Cortex of kidney (tissue), 1 donor: ENCODE results near the gene EIF2AK2.

Source experiments
- DNase-seq: peaks from one replicate; lab custom pipeline; 2025; lab: John Stamatoyannopoulos, UW

Gene EIF2AK2

DNA sequence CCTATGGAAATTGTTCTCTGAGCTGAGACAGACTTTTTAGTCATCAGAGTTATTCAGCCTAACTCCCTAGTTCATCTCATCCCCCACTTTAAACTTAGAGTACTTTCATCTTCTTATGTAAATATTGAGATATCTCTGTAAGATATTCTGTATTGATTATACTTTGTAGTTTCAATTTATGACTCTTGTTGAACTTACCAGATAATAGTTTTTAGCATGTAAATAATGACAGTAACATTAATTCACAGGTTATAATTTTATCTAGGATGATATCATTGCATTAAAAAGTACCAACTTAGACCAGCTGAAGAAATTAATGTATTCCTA, 14.8 kb upstream of the EIF2AK2 start:
- DNase-seq, result no peak

- DNase-seq, result no peak
Measured at GRCh38 chr2:37168217-37168981, 11.6 kb upstream of the EIF2AK2 start.

GRCh38 chr2:37167636-37168180, 10.9 kb upstream of the EIF2AK2 start:
- DNase-seq, result no peak

- DNase-seq, result no peak
Measured at GRCh38 chr2:37164757-37165156, 8.0 kb upstream of the EIF2AK2 start.

DNA sequence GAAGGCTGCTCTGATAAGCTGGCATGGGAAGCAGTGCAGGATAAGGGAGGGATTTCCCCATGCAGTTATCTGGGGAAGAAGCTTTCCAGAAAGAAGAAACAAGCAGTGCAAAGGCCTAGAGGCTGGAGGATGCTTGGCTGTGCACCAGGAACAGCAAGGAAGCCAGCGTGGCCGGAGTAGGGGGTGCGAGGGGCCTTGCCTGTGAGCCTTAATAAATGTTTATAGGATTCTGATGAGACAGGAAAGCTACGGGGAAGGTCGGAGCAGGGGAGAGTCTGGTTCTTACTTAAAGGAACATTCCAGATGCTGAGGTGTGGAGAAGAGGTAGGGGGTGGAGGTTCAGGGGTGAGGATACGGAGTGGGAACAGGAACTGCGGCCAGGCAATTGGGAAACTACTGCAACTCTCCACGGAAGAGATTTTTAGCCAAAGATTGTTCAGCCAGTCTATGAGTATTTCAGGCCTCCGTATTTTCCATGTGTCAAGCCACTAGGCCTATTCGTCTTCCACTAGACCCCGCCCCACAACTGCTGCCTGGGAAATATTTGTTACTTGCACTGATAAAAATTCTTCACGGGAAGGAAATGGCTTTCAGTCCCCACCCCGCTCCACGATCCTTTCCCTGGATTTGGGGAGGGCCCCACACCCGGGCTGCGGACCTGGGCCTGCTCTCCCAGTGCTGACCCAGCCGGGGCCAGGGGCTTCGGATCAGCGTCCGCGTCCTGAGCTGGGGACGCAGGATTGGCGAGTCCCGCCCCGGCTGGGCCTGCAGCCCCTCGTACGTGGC, 516 bp downstream of the EIF2AK2 start:
- DNase-seq, result no peak

GRCh38 chr2:37154785-37155184, 2.0 kb downstream of the EIF2AK2 start:
- no peak for DNase-seq

DNA sequence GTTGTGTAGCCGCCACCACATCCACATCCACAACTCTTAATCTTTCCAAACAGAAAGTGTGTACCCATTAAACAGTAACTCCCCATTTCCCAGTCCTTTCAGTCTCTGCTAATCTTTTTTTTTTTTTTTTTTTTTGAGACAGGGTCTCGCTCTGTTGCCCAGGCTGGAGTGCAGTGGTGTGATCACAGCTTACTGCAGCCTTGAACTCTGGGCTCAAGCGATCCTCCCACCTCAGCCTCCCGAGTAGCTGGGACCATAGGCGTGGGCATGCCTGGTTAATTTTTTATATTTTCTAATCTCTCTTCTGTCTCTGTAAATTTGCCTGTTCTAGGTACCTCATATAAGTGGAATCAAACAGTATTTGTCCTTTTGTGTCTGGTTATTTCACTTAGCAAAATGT, 3.6 kb downstream of the EIF2AK2 start:
- no peak for DNase-seq

GRCh38 chr2:37149626-37150322, 7.0 kb downstream of the EIF2AK2 start:
- no peak for DNase-seq

- DNase-seq, result no peak
Measured at GRCh38 chr2:37148325-37148724, 8.5 kb downstream of the EIF2AK2 start.

- no peak for DNase-seq
Measured at GRCh38 chr2:37146062-37146461, 10.7 kb downstream of the EIF2AK2 start.

DNA sequence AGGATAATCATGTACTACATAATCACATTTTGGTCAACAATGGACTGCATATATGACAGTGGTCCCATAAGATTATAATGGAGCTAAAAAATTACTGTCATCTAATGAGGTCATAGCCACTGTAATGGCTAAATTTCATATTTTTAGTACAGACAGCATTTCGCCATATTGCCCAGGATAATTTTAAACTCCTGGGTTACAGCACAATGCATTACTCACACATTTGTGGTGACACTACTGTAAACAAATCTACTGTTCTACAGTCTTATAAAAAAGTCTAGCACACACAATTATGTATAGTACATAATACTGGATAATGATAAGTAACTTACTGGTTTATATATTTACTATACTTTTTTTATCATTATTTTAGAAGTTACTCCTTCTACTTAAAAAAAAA, 12.8 kb downstream of the EIF2AK2 start:
- no peak for DNase-seq

DNA sequence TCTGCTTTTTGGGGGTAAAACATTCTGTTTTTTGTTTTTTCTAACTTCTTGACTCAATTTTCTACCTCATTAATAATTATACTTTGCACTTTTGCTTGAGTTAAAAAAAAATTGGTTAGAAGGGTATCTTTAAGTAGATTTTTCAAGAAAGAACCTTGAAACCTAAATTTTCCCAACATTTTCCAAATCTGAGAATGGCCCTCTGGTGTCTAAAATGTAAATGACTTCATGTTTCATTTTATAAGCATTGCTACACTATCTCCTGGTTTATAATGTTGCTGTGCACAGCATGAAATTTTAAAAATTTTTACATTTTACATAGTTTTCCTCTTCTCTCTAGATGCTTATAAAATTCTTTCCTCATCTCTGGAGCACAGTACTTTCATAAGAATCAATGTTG, 14.2 kb downstream of the EIF2AK2 start:
- no peak for DNase-seq

DNA sequence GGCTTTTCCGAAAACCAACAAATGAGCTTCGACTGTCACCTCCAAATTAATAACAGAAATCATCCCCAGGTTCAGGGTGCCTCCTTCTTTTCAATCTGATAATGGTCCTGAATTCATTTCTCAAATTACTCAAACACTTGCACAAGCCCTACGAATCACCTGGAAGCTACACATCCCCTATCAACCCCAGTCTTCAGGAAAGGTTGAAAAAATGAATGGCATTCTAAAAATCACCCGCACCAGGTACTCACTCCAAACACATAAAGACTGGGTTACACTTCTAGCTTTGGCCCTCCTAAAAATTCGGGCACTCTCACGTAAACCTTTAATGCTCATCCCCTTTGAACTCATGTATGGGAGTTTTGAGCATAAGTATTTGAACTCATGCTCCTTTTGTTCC, 23.9 kb downstream of the EIF2AK2 start:
- DNase-seq, result no peak

DNA sequence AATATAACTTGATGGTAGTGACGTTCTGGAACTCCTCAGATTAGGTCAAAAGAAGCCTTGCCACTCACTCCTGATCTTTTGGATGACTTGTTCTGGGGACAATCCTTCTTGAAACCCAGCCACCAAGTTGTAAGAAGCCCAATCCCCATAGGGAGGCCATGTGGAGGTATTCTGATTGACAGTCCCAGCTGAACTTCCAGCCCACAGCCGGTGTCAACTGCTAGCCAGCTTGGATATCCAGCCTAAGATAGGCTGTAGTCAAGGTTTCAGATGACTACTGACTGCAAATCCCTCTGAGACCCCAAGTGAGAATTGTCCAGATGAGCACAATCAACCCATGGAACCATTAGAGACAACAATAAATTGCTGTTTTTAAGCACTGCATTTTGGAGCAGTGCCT, 31.4 kb downstream of the EIF2AK2 start:
- no peak for DNase-seq

GRCh38 chr2:37119157-37119556, 37.6 kb downstream of the EIF2AK2 start:
- DNase-seq, result no peak

DNA sequence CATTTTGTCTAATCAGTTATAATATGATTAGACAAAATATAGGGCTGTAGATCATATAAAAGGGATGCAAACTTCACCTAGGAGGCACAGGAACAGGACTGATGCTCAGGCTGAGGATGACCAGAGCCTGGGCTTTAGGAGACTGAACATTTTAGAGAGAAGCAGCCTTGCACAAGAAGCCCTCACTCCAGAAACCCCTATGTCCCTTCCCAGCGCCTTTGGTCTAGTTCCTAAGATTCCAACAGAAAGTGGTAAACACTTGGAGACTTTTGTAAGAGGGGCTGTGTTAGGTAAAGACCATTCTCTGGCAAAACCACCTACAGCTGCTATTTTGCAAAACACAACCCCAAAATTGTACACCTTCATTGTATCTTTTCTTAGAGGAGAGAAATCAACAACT, 39.2 kb downstream of the EIF2AK2 start:
- DNase-seq, result no peak

DNA sequence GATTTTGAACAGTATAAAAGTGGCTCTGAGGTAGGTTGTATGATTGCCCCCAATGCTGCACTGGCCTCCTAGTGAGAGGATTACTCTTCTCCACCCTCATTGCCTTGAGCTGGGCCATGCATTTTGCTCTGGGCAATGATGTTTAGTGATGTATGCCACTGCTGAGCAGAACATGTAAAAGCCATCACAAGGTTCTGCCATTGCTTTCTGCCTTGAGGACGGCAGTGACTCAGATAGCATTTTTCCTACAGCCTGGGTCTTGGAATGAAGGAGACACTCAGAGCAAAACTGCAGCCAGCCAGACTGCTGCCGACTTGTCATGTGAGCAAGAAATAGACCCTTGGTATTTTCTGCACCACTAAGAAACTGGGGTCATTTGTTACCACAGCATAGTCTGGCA, 44.8 kb downstream of the EIF2AK2 start:
- DNase-seq, result no peak

- no peak for DNase-seq
Measured at GRCh38 chr2:37110306-37111212, 46.2 kb downstream of the EIF2AK2 start.

DNA sequence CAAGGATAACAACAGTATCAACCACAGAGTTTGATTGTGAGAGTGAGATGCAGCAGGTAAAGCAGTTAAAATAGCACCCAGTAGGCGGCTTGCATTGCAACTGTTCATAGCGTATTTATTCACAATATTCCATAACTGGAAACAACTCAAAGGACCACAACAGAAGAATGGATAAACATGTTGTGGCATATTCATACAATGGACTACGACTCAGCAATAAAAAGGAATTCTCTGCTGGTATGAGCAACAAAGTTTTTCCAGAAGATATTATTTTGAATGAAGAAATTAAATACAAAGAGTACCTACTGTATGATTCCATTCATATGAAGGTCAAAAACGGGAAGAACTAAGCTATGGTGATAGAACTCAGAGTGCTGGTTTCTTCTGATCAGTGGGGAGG, 47.3 kb downstream of the EIF2AK2 start:
- no peak for DNase-seq

DNA sequence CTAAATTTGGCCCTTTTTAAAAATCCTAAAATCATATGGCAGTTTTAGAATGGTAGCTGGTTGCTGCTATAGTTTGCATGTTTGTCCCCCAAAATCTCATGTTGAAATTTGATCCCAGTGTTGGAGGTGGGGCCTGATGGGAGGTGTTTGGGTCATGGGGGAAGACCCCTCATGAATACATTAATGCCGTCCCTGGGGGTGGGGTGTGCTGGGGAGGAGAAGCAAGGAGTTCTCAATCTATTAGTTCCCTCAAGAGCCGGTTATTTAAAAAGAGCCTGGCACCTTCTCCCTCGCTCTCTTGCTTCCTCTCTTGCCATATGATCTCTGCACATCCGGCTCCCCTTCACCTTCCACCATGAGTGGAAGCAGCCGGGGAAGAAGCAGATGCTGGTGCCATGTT, 51.6 kb downstream of the EIF2AK2 start:
- no peak for DNase-seq

DNA sequence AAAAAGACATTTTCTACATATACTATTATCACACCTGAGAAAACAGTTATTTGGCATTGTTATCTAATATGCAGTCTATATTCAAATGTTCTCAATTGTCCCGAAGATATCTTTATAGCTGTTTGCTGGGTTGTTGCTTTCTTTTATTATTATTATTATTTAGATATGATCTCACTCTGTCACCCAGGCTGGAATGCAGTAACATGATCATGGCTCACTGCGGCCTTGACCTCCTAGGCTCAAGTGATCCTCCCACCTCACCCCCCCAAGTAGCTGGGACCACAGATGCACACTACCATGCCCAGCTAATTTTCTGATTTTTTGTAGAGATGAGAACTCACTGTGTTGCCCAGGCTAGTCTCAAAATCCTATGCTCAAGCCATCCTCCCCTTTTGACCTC, 52.6 kb downstream of the EIF2AK2 start:
- no peak for DNase-seq

DNA sequence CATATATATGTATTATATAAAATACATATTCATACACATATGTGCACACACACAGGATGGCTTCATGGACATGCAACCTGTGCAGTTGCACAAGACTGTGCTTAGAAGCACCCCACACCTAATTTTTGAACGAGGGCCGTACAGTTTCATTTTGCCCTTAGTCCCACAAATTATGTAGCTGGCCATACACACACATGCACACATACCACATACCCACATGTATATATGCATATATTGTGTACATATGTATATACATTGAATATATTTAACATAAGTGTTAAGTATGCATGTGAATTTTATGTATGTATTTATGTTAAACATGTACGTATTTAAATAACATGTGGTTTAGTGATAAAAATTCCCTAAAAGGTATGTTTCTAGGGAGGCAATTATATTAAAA, 54.2 kb downstream of the EIF2AK2 start:
- no peak for DNase-seq
